Measurements from ENCODE around the gene CBLN3.

DNA sequence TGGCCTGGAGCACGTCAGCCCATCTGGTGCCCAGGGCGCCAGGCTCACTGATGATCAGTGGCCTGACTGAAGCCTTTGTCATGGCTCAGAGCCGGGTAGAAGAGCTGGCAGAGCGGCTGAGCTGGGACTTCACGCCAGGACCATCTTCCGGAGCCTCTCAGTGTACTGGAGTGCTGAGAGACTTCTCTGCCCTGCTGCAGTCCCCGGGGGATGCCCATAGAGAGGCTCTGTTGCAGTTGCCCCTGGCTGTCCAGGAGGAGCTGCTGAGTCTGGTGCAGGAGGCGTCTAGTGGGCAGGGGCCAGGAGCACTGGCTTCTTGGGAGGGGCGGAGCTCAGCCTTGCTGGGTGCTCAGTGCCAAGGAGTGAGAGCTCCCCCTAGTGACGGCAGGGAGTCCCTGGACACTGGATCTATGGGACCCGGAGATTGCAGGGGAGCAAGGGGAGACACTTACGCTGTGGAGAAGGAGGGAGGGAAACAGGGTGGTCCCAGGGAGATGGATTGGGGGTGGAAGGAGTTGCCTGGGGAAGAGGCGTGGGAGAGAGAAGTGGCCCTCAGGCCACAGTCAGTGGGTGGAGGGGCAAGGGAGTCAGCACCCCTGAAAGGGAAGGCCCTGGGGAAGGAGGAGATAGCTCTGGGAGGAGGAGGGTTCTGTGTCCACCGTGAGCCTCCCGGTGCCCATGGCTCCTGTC lies 2.2 kb upstream of the CBLN3 start:
- TF ChIP-seq POLR2A (IDR thresholded peaks at IDR 0.05): no peak
- TF ChIP-seq CTCF (IDR thresholded peaks at IDR 0.05): peak; percentile 84 to 96 (median 90)
- peak; percentile 73 for TF ChIP-seq POLR2AphosphoS5 (IDR thresholded peaks at IDR 0.05)
